K562 (cell line): ENCODE results near the gene ZNF74. TPM values are rescaled to one million over a fixed set of nuclear protein-coding genes. Genes with fewer than 3 reads are reported as not detected.
A peak's percentile ranks its signal among the peaks of the same experiment; 100 is the strongest.

Experiments
- CBX8 ChIP-seq: fragments of 200-600 bp; sonication (generic); IDR thresholded peaks from 2 replicates; pipeline ENCODE4 v1.6.1; 2012; ENCODE audit warnings: borderline replicate concordance, mixed run types, low read depth, mild to moderate bottlenecking, moderate library complexity, mixed read lengths, low read length, control low read depth, inconsistent platforms; ENCODE audit not compliant: poor library complexity, severe bottlenecking; ENCODE audit errors: extremely low read depth
- ERF ChIP-seq: fragments of 450-650 bp; formaldehyde crosslinking; IDR thresholded peaks from 2 replicates; pipeline ENCODE4 v1.4.0; 2020; ENCODE audit warnings: mild to moderate bottlenecking, mixed read lengths
- HNRNPLL ChIP-seq: fragments of 200-400 bp; formaldehyde crosslinking; IDR thresholded peaks from 2 replicates; pipeline ENCODE4 v1.6.1; 2017; ENCODE audit warnings: low read length, low read depth, mild to moderate bottlenecking; ENCODE audit not compliant: poor library complexity, severe bottlenecking
- HNRNPUL1 ChIP-seq: fragments of 200-400 bp; formaldehyde crosslinking; IDR thresholded peaks from 2 replicates; pipeline ENCODE4 v1.6.1; 2017; ENCODE audit warnings: low read length
- IRF2 ChIP-seq: sonication (generic); formaldehyde crosslinking; IDR thresholded peaks from 2 replicates; pipeline ENCODE4 v1.8.1; 2022; ENCODE audit warnings: mild to moderate bottlenecking, missing genetic modification reagents
- JUN ChIP-seq, 2 experiments: sonication (generic) in 1 of 2; formaldehyde crosslinking in 1 of 2; IDR thresholded peaks; 2 replicates each; pipeline versions ENCODE4 v1.6.1 to v1.8.0; 2012 to 2022; ENCODE audit warnings: borderline replicate concordance in 2 of 2, mild to moderate bottlenecking in 2 of 2, improper control_type of control experiment in 1 of 2, low read depth in 1 of 2, low read length in 1 of 2, missing genetic modification reagents in 1 of 2
- KAT8 ChIP-seq: fragments of 450-650 bp; IDR thresholded peaks from 2 replicates; pipeline ENCODE4 v1.6.1; 2016; ENCODE audit warnings: low read depth, mild to moderate bottlenecking
- MCM7 ChIP-seq, 2 experiments: fragments of 450-650 bp; IDR thresholded peaks; 2 replicates each; pipeline ENCODE4 v1.6.1; 2016 to 2018
- MYBL2 ChIP-seq, 2 experiments: fragments of 450-650 bp in 1 of 2; sonication (generic) in 1 of 2; formaldehyde crosslinking in 1 of 2; IDR thresholded peaks; 2 replicates each; pipeline versions ENCODE4 v1.6.1 to v1.8.1; 2017 to 2022; ENCODE audit warnings: borderline replicate concordance in 1 of 2, inconsistent platforms in 1 of 2, low read depth in 1 of 2, mild to moderate bottlenecking in 1 of 2, missing genetic modification reagents in 1 of 2, moderate library complexity in 1 of 2
- POLR2AphosphoS2 ChIP-seq: IDR thresholded peaks from 2 replicates; pipeline ENCODE4 v1.6.1; 2012; ENCODE audit warnings: low read length, improper control_type of control experiment
- TEAD4 ChIP-seq, 2 experiments: sonication (generic) in 1 of 2; formaldehyde crosslinking in 1 of 2; IDR thresholded peaks; 2 replicates each; pipeline versions ENCODE4 v1.6.1 to v1.8.0; 2012 to 2022; ENCODE audit warnings: borderline replicate concordance in 1 of 2, inconsistent platforms in 1 of 2, low read length in 1 of 2, mild to moderate bottlenecking in 1 of 2, missing genetic modification reagents in 1 of 2
- ZC3H11A ChIP-seq: IDR thresholded peaks from 2 replicates; pipeline ENCODE4 v1.6.1; 2012; ENCODE audit warnings: low read depth, low read length, improper control_type of control experiment
- ZFP36 ChIP-seq: fragments of 150-350 bp; IDR thresholded peaks from 2 replicates; pipeline ENCODE4 v1.6.1; 2018; ENCODE audit warnings: low read length, low read depth; ENCODE audit not compliant: partially characterized antibody
- ZNF143 ChIP-seq: sonication (generic); formaldehyde crosslinking; IDR thresholded peaks from 2 replicates; pipeline ENCODE4 v1.9.0; 2022; ENCODE audit warnings: mild to moderate bottlenecking, missing genetic modification reagents
- ZNF224 ChIP-seq: sonication (generic); formaldehyde crosslinking; IDR thresholded peaks from 2 replicates; pipeline ENCODE4 v1.8.0; 2022; ENCODE audit warnings: mild to moderate bottlenecking, missing genetic modification reagents
- ZNF263 ChIP-seq: sonication (generic); formaldehyde crosslinking; IDR thresholded peaks from 2 replicates; pipeline ENCODE4 v1.8.0; 2022; ENCODE audit warnings: mild to moderate bottlenecking, missing genetic modification reagents, borderline replicate concordance
- ZNF354B ChIP-seq: fragments of 250-450 bp; sonication (Bioruptor Pico); IDR thresholded peaks from 2 replicates; pipeline ENCODE4 v1.4.0; 2020
- polyA plus RNA-seq, 8 experiments: library from polyadenylated mRNA; depleted of rRNA in 4 of 8; stranded (reverse) in 5 of 8; unstranded in 3 of 8; fragments of >200 nt; fragmentation: Nextera tagmentation in 2 of 8; fragmentation: Illumina TruSeq in 1 of 8; extraction: Ambion mirVana in 2 of 8; extraction: Trizol in 1 of 8; gene quantifications; 2 replicates each; pipeline versions ENCODE4 v1.2.1 to v1.2.3, GENCODE V29; 2011 to 2014; ENCODE audit warnings: inconsistent platforms in 1 of 8, missing spikeins in 1 of 8
- total RNA-seq, 7 experiments: library from RNA; depleted of rRNA in 6 of 7; stranded (reverse); fragments of >200 nt in 6 of 7; fragmentation: Illumina TruSeq in 2 of 7; extraction: Trizol in 2 of 7; gene quantifications; 2 replicates each; pipeline versions ENCODE4 v1.2.1 to v1.2.3, GENCODE V29; 2011 to 2021; ENCODE audit warnings: low replicate concordance in 1 of 7
- TF ChIP-seq, protein P1 (sequence below): fragments of 450-650 bp; IDR thresholded peaks from 2 replicates; pipeline ENCODE4 v1.6.1; 2016; ENCODE audit warnings: low read depth, mild to moderate bottlenecking, moderate library complexity
- TF ChIP-seq, protein P2 (sequence below): fragments of 450-650 bp; IDR thresholded peaks from 2 replicates; pipeline ENCODE4 v1.6.1; 2016; ENCODE audit warnings: mild to moderate bottlenecking
- TF ChIP-seq, protein P3 (sequence below): fragments of 450-650 bp; IDR thresholded peaks from 2 replicates; pipeline ENCODE4 v1.6.1; 2016; ENCODE audit warnings: borderline replicate concordance

ZNF74 gene
- total and polyA plus RNA-seq, 9 of the 15 experiments (the other 6 are each of a cell fraction or from before 2014, with no cell fraction given), result 2.4 to 53.5 (median 31.5) TPM

DNA sequence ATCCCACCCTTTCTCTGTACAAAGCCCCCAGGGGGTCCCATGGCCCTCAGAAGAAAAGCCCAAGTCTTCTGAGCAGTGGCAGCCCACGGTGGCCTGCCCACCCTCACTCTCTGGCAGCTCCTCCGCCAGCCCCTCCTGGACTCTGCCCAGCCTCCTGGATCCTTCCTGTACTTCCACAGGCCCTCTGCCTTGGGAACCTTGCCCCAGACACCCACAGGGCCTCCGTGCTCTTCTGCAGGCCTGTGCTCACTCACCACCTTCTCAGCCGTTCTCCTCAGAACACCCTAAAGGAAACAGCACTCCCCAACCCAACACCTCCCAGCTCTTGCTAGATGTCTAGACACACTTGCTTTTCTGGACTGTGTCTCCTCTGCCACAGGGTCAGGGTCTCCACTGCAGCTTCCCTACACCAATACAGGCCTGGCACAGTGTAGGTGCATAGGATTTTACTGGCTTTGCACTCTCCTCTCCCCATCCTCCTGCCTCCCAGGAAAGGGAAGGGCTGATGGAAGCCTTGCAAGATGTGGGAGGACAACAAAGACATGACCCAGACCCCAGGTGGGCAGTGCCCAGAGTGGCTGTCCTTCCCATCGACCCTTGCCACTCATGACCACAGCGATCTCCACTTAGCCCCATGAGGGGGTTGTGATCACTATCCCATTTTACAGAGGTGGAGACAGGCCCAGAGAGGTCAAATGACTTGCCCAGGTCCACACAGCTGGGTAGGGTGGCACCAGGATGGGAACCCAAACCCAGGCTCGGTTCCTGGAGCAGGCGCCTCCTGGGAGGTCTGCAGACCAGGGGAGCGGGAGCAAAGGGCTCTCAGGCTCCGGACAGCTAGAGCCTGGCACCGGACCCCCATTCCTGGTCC lies 41.7 kb downstream of the ZNF74 start (continued):
- TF ChIP-seq IRF2 (CRISPR knock-in tag) (peak; percentile 79; the same call in 1 of the 2 replicates), CBX8 (no peak), KAT8 (no peak), MYBL2 (IDR thresholded peaks at IDR 0.05; ENCODE audit: low read depth) (no peak), MYBL2 (CRISPR knock-in tag; IDR thresholded peaks at IDR 0.05; ENCODE audit: borderline replicate concordance) (peak; percentile 15; the same call in 1 of the 2 replicates), ZNF263 (CRISPR knock-in tag) (peak; percentile 40; the same call in 1 of the 2 replicates), ZNF143 (CRISPR knock-in tag) (peak; percentile 23; the same call in 1 of the 2 replicates), ERF (CRISPR knock-in tag) (no peak), POLR2AphosphoS2 (no peak), MCM7 (IDR thresholded peaks at IDR 0.05) (0 out of 4 replicates have a peak, but pooled peaks of 1 of the 2 experiments have one; percentile 72), HNRNPUL1 (no peak), HNRNPLL (peak; percentile 15), TEAD4 (IDR thresholded peaks at IDR 0.05; ENCODE audit: low read length) (no peak), TEAD4 (CRISPR knock-in tag; IDR thresholded peaks at IDR 0.05; ENCODE audit: borderline replicate concordance) (peak; percentile 70; the same call in 1 of the 2 replicates), JUN (IDR thresholded peaks at IDR 0.05; ENCODE audit: borderline replicate concordance, low read depth, low read length) (no peak), JUN (CRISPR knock-in tag; IDR thresholded peaks at IDR 0.05; ENCODE audit: borderline replicate concordance) (0 out of 2 replicates have a peak, but pooled peaks have one; percentile 29), ZFP36 (no peak), ZNF354B (no peak), ZNF224 (no peak), ZC3H11A (no peak)
- TF ChIP-seq, protein P1, sequence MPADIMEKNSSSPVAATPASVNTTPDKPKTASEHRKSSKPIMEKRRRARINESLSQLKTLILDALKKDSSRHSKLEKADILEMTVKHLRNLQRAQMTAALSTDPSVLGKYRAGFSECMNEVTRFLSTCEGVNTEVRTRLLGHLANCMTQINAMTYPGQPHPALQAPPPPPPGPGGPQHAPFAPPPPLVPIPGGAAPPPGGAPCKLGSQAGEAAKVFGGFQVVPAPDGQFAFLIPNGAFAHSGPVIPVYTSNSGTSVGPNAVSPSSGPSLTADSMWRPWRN, result no peak
- TF ChIP-seq, protein P2, sequence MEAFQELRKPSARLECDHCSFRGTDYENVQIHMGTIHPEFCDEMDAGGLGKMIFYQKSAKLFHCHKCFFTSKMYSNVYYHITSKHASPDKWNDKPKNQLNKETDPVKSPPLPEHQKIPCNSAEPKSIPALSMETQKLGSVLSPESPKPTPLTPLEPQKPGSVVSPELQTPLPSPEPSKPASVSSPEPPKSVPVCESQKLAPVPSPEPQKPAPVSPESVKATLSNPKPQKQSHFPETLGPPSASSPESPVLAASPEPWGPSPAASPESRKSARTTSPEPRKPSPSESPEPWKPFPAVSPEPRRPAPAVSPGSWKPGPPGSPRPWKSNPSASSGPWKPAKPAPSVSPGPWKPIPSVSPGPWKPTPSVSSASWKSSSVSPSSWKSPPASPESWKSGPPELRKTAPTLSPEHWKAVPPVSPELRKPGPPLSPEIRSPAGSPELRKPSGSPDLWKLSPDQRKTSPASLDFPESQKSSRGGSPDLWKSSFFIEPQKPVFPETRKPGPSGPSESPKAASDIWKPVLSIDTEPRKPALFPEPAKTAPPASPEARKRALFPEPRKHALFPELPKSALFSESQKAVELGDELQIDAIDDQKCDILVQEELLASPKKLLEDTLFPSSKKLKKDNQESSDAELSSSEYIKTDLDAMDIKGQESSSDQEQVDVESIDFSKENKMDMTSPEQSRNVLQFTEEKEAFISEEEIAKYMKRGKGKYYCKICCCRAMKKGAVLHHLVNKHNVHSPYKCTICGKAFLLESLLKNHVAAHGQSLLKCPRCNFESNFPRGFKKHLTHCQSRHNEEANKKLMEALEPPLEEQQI, result no peak
- TF ChIP-seq, protein P3, sequence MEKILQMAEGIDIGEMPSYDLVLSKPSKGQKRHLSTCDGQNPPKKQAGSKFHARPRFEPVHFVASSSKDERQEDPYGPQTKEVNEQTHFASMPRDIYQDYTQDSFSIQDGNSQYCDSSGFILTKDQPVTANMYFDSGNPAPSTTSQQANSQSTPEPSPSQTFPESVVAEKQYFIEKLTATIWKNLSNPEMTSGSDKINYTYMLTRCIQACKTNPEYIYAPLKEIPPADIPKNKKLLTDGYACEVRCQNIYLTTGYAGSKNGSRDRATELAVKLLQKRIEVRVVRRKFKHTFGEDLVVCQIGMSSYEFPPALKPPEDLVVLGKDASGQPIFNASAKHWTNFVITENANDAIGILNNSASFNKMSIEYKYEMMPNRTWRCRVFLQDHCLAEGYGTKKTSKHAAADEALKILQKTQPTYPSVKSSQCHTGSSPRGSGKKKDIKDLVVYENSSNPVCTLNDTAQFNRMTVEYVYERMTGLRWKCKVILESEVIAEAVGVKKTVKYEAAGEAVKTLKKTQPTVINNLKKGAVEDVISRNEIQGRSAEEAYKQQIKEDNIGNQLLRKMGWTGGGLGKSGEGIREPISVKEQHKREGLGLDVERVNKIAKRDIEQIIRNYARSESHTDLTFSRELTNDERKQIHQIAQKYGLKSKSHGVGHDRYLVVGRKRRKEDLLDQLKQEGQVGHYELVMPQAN, result no peak
